Activated CD8-positive, alpha-beta memory T cell treated with anti-CD3 and anti-CD28 coated beads for 36 hours (primary cell): Measurements from ENCODE around the gene HOXB5. TPM values are rescaled to one million over a fixed set of nuclear protein-coding genes. Genes with fewer than 3 reads are reported as not detected.

Experiments
- CTCF ChIA-PET: fragments of 350-600 bp; sonication (Branson Sonifier 250); formaldehyde crosslinking; loops from one replicate; lab custom pipeline; 2021; ENCODE audit warnings: antibody characterized with exemption; lab: Charles Lee
- POLR2A ChIA-PET: fragments of 350-600 bp; sonication (Branson Sonifier 250); formaldehyde crosslinking; loops from one replicate; lab custom pipeline; 2021; ENCODE audit warnings: antibody characterized with exemption; lab: Charles Lee
- total RNA-seq, 2 experiments: library from RNA; stranded (reverse); gene quantifications; one replicate each; pipeline ENCODE4 v1.2.3, GENCODE V29; 2021

HOXB5 gene
- total RNA-seq, 2 experiments from 2014 or later, result not detected

GRCh38 chr17:48610282-48611211, 17.0 kb upstream of the HOXB5 start, which contains the start of gene HOXB7:
HOXB7 (minus strand) TSS chr17:48611017; CDS start chr17:48610918, 99 bp downstream.
- ChIA-PET CTCF (interaction anchor here (0.6 to 3.6 kb wide), 6 partner anchors 8 to 111 kb away, joined by 3 to 24 read pairs (median 6); partner anchors contain the start of gene HOXB5), POLR2A (interaction anchor here (0.6 kb wide), 2 partner anchors 228 to 534 kb away, joined by 4 to 12 read pairs; no protein-coding TSS in a partner anchor)

DNA sequence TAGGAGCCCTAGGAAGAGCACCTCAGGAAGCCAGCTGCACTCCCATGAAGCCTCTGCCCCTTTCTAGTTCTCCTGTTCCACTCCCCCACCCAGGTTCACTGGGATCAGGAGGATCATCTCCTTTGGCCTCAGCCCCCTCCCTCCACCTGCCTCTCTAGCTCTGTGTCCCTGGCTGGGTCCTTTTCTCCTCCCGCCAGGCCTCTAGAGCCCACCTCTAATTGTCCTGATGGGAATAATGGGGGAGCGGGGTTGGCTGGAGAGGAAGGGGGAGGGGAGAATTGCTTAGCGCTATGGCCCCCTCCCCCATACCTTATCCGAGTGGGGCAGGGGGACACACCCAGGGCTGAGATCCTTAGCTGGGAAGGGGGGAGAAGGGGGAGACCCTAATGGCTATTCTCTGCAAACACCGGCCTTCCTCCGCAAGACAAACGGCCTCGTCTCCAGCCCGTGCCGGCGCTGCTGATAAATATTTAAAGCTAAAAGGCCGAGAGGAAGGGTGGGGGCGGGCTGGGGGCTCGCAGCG, 16.2 kb upstream of the HOXB5 start:
- POLR2A ChIA-PET, result interaction anchor here (0.6 to 1.1 kb wide), 4 partner anchors 15 to 533 kb away, joined by 3 to 12 read pairs (median 4); no protein-coding TSS in a partner anchor
- CTCF ChIA-PET, result interaction anchor here (0.6 to 3.6 kb wide), 6 partner anchors 8 to 112 kb away, joined by 3 to 24 read pairs (median 6); partner anchors contain the start of gene HOXB5

GRCh38 chr17:48609033-48609432, 15.5 kb upstream of the HOXB5 start:
- POLR2A ChIA-PET, result interaction anchor here (0.6 to 1.1 kb wide), 2 partner anchors 16 to 64 kb away, joined by 3 to 5 read pairs; no protein-coding TSS in a partner anchor
- CTCF ChIA-PET, result interaction anchor here (0.9 to 3.6 kb wide), 6 partner anchors 8 to 584 kb away, joined by 3 to 24 read pairs (median 6); partner anchors contain the start of gene HOXB5

DNA sequence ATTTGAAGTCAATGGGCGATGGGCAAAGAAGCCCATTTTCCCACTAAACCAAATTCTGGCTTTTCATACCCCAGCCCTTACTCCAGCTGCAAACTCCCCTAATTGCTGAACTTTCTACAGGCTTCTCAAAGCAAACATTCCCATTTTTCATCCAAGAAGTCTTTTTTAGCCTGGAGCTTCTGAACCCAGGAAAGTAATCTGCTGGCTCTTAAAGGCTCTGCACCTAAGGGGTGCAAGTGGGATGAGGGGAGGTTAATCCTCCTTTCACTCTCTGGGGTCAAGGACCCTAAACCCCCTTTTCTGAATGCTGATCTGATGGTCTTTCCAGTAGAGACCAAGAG, 14.9 kb upstream of the HOXB5 start:
- ChIA-PET POLR2A (no interaction called here), CTCF (interaction anchor here (0.6 to 3.6 kb wide), 4 partner anchors 12 to 583 kb away, joined by 3 to 24 read pairs (median 4); partner anchors contain the start of gene HOXB5)

- CTCF ChIA-PET, result interaction anchor here (3.6 kb wide), 1 partner anchor 13 kb away, joined by 24 read pairs; the partner anchor contains the start of gene HOXB5
These were observed 13.5 kb upstream of the HOXB5 start for GRCh38 chr17:48606892-48607614.

DNA sequence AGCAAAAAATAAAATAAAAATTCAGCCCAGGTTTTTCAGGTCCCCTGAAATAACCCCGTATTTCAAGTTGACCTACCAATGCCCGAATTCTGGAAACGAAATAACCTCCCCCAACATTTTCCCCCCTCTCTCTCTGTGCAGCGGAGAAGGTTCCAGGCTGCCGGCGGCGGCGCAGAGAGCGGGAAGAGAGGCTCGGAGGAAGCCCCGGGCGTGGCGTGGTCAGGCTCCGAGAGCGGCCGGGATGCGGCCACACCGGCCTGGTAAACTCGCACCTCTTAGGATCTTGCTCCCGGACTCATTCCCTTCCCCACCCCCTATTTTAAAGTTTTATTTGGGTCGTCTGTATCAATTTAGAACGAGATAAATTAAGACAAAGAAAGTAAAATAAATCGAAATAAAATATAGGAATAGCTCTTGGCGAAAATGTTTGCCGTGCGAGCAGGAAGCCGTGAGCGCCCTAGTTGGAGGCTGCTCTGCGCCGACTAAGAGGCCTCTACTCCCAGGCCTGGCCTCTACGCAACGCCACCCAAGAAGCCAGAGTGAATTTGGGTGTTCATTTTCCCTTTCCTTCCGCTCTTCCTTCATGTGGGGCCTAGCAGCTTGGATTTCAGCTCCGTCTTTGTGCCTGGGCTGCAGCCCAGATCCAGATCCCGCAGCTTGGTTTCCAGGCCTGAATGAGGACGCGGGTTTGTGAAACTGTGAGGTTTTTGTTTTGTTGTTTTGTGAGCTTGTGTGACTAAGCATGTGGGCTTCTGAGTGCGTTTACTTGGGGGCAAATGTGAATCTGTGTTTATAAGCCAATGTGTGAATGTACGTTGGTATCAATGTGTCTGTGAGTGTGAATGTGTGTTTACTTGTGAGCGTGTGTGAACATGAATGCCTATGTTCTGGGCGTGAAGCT, 12.7 kb upstream of the HOXB5 start:
- CTCF ChIA-PET, result no interaction called here
- POLR2A ChIA-PET, result no interaction called here

More at GRCh38 chr17:48606892-48607614, 13.5 kb upstream of the HOXB5 start:
- POLR2A ChIA-PET, result no interaction called here

- CTCF ChIA-PET, result no interaction called here
These were observed 11.9 kb upstream of the HOXB5 start for GRCh38 chr17:48605409-48605919.

DNA sequence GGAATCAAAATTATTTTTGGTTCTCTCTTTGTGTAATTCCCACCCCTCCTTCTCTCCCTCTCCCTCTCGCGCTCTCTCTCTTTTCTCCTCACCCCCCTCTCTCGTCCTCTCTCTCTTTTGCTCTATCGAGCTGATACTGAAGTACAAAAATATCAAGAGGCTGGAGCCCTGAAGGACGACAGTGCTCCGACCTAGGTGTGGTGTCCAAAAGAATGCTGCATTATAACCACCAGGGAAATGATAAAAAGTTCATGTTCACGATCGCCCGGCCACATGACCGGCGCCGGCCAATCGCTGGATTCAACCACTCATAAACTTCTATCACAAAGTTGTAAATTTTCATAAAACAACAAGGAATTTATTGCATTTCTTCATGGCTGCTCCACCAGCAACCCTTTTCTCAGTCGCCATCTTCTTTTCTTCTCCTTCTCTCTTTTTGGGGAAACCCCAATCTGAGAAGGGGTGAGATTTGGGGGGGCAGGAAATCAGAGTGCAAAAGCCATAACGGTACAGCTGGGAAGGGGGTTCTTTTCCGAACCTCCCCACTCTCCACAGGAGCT, 11.3 kb upstream of the HOXB5 start, which contains the start of gene HOXB6:
Gene HOXB6 (minus strand): TSS at position 217 of the 560 bp plus-strand sequence. CDS start 6,836 bp downstream, outside the sequence.
- ChIA-PET POLR2A (no interaction called here), CTCF (interaction anchor here (0.6 kb wide), 1 partner anchor 386 kb away, joined by 3 read pairs; no protein-coding TSS in a partner anchor)

More at GRCh38 chr17:48605409-48605919, 11.9 kb upstream of the HOXB5 start:
- POLR2A ChIA-PET, result no interaction called here

GRCh38 chr17:48603959-48604769, 10.6 kb upstream of the HOXB5 start:
- ChIA-PET POLR2A (no interaction called here), CTCF (interaction anchor here (0.6 kb wide), 1 partner anchor 385 kb away, joined by 3 read pairs; no protein-coding TSS in a partner anchor)

DNA sequence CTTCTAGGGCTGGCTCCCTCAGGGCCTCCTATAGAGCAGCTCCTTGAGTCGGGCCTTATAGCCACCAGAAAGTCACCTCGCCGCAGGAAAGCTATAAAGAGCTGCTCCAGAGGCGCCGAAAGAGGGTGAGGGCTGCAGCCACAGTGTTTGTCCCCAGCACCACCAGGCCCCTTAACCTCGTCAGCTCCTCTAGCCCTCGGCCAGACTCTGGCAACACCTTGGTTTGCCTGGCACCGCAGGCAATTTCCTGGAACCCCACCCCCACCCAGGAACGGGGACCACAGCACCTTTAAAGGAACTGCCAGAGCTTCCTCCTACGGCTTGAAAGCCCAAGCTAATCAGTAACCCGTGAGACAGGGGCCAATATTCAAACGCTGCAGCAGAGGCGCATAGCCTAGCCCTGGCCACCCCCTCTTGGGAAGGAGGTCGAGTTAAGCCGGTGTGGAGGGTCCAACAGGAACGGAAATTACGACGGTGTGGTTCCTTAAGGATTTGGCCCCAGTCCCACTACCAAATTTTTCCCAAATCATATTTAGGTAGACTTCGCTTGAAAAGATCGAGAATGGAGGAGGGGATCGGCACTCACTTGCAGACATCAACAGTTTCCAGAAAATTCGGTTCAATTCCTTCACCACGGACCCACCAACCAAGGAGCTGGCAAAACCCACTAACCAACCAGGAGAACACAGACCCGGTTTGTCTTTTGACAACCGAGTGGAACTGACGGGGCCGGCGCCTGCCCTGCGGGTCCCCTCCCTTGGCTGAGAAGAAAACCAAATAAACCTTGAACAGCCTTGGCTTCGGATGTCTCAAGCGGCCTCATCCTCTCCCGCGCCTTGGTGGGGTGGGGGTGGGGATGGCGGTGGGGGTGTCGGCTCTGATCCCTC, 8.2 kb upstream of the HOXB5 start:
- POLR2A ChIA-PET, result interaction anchor here (0.6 kb wide), 1 partner anchor 534 kb away, joined by 5 read pairs; no protein-coding TSS in a partner anchor
- CTCF ChIA-PET, result interaction anchor here (0.6 to 2.0 kb wide), 6 partner anchors 8 to 297 kb away, joined by 3 to 7 read pairs (median 4); partner anchors contain the start of gene HOXB7

DNA sequence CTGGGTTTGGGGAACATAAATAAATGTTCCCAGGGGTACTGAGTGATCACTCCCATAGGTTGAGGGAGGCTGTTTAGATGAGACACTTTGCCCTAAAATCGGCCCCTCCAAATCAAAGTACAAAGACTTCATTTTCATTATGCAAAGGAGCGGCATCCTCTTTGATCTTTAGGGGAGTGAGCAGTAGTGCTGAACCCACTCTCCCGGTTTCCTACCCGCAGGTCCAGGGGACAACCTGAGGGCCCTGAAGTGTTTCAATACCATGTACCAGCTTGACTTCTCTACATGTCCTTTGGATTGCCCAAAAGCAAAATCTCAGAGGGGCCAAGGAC, 7.6 kb upstream of the HOXB5 start:
- POLR2A ChIA-PET, result interaction anchor here (0.6 kb wide), 1 partner anchor 534 kb away, joined by 5 read pairs; no protein-coding TSS in a partner anchor
- CTCF ChIA-PET, result interaction anchor here (1.3 to 2.0 kb wide), 4 partner anchors 9 to 297 kb away, joined by 3 to 7 read pairs (median 4); partner anchors contain the start of gene HOXB7

- CTCF ChIA-PET, result interaction anchor here (0.6 to 2.0 kb wide), 4 partner anchors 9 to 388 kb away, joined by 3 to 7 read pairs (median 4); partner anchors contain the start of gene HOXB7
- POLR2A ChIA-PET, result interaction anchor here (0.6 kb wide), 1 partner anchor 56 kb away, joined by 5 read pairs; no protein-coding TSS in a partner anchor
These were observed 6.9 kb upstream of the HOXB5 start for GRCh38 chr17:48600244-48601098.

GRCh38 chr17:48599354-48599753, 5.8 kb upstream of the HOXB5 start:
- CTCF ChIA-PET, result interaction anchor here (2.3 kb wide), 1 partner anchor 19 kb away, joined by 8 read pairs; no protein-coding TSS in a partner anchor
- POLR2A ChIA-PET, result interaction anchor here (0.6 kb wide), 1 partner anchor 551 kb away, joined by 3 read pairs; the partner anchor contains the start of gene NFE2L1

GRCh38 chr17:48598736-48599135, 5.2 kb upstream of the HOXB5 start:
- POLR2A ChIA-PET, result no interaction called here
- CTCF ChIA-PET, result interaction anchor here (0.9 to 2.3 kb wide), 2 partner anchors 19 to 109 kb away, joined by 3 to 8 read pairs; no protein-coding TSS in a partner anchor
